Glutamatergic neuron (in vitro differentiated cells): ENCODE data around the gene PLEKHH3. TPM values are rescaled to one million over a fixed set of nuclear protein-coding genes. Genes with fewer than 3 reads are reported as not detected.

Experiments used
- DNase-seq: peaks from one replicate; pipeline ENCODE4 v3.0.0; 2022
- H3K27ac Mint-ChIP-seq: one replicate; pipeline ENCODE4 v1.8.0; 2020; ENCODE audit warnings: mild to moderate bottlenecking, mixed read lengths, inconsistent platforms; ENCODE audit not compliant: unreplicated experiment
- H3K27me3 Mint-ChIP-seq: one replicate; pipeline ENCODE4 v1.8.0; 2020; ENCODE audit warnings: mild to moderate bottlenecking, moderate library complexity, mixed read lengths, inconsistent platforms; ENCODE audit not compliant: unreplicated experiment
- H3K36me3 Mint-ChIP-seq: one replicate; pipeline ENCODE4 v1.8.0; 2020; ENCODE audit warnings: mild to moderate bottlenecking, mixed read lengths, inconsistent platforms; ENCODE audit not compliant: unreplicated experiment
- H3K4me1 Mint-ChIP-seq: one replicate; pipeline ENCODE4 v1.8.0; 2020; ENCODE audit warnings: mild to moderate bottlenecking, low read depth, mixed read lengths, inconsistent platforms; ENCODE audit not compliant: unreplicated experiment
- H3K4me3 Mint-ChIP-seq: one replicate; pipeline ENCODE4 v1.8.0; 2020; ENCODE audit warnings: mild to moderate bottlenecking, mixed read lengths, inconsistent platforms; ENCODE audit not compliant: unreplicated experiment
- H3K9me3 Mint-ChIP-seq: one replicate; pipeline ENCODE4 v1.8.0; 2020; ENCODE audit warnings: mild to moderate bottlenecking, moderate library complexity, mixed read lengths, inconsistent platforms; ENCODE audit not compliant: unreplicated experiment
- total RNA-seq: library from RNA; stranded (reverse); fragmentation: NEBNext Ultra II Directional; extraction: Animal tissue kit (Norgen Biotek cat#: 25700); gene quantifications from one replicate; pipeline ENCODE4 v1.2.1, GENCODE V29; 2021; ENCODE audit not compliant: unreplicated experiment
- TF ChIP-seq, protein P1 (sequence below): fragments of 200-600 bp; sonication (generic); IDR thresholded peaks from one replicate; pipeline ENCODE4 v1.5.0; 2021; ENCODE audit not compliant: partially characterized antibody, unreplicated experiment

Gene PLEKHH3
- total RNA-seq, 1 donor from 2014 or later = 40.6 TPM

- Mint-ChIP-seq H3K9me3 (peaks cover 6% of the 10 kb centered on the region), H3K27me3 (peaks cover 16% of the 10 kb centered on the region), H3K27ac (no peak overlapping the region), H3K4me3 (no peak overlapping the region), H3K36me3 (peaks cover 6% of the 10 kb centered on the region), H3K4me1 (peaks cover 17% of the 10 kb centered on the region)
- no peak for DNase-seq
- TF ChIP-seq, protein P1, sequence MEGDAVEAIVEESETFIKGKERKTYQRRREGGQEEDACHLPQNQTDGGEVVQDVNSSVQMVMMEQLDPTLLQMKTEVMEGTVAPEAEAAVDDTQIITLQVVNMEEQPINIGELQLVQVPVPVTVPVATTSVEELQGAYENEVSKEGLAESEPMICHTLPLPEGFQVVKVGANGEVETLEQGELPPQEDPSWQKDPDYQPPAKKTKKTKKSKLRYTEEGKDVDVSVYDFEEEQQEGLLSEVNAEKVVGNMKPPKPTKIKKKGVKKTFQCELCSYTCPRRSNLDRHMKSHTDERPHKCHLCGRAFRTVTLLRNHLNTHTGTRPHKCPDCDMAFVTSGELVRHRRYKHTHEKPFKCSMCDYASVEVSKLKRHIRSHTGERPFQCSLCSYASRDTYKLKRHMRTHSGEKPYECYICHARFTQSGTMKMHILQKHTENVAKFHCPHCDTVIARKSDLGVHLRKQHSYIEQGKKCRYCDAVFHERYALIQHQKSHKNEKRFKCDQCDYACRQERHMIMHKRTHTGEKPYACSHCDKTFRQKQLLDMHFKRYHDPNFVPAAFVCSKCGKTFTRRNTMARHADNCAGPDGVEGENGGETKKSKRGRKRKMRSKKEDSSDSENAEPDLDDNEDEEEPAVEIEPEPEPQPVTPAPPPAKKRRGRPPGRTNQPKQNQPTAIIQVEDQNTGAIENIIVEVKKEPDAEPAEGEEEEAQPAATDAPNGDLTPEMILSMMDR = no peak
These were observed 11.0 kb upstream of the PLEKHH3 start for GRCh38 chr17:42687707-42688320.

GRCh38 chr17:42686520-42687128, 9.8 kb upstream of the PLEKHH3 start:
- DNase-seq = peak; percentile 48
- H3K9me3 Mint-ChIP-seq = peaks cover 10% of the 10 kb centered on the region
- peaks cover 19% of the 10 kb centered on the region for H3K4me1 Mint-ChIP-seq
- H3K36me3 Mint-ChIP-seq = peaks cover 6% of the 10 kb centered on the region
- peak overlapping the region; percentile 73 for H3K27ac Mint-ChIP-seq
- peak overlapping the region; percentile 73 for H3K4me3 Mint-ChIP-seq
- peaks cover 19% of the 10 kb centered on the region for H3K27me3 Mint-ChIP-seq
- TF ChIP-seq, protein P1 = no peak

GRCh38 chr17:42685831-42686230, 9.0 kb upstream of the PLEKHH3 start:
- Mint-ChIP-seq H3K27me3 (peaks cover 17% of the 10 kb centered on the region), H3K27ac (peak overlapping the region; percentile 28), H3K4me3 (peak overlapping the region; percentile 55), H3K4me1 (peaks cover 21% of the 10 kb centered on the region), H3K36me3 (peaks cover 6% of the 10 kb centered on the region), H3K9me3 (peaks cover 10% of the 10 kb centered on the region)
- DNase-seq = no peak
- TF ChIP-seq, protein P1 = no peak

DNA sequence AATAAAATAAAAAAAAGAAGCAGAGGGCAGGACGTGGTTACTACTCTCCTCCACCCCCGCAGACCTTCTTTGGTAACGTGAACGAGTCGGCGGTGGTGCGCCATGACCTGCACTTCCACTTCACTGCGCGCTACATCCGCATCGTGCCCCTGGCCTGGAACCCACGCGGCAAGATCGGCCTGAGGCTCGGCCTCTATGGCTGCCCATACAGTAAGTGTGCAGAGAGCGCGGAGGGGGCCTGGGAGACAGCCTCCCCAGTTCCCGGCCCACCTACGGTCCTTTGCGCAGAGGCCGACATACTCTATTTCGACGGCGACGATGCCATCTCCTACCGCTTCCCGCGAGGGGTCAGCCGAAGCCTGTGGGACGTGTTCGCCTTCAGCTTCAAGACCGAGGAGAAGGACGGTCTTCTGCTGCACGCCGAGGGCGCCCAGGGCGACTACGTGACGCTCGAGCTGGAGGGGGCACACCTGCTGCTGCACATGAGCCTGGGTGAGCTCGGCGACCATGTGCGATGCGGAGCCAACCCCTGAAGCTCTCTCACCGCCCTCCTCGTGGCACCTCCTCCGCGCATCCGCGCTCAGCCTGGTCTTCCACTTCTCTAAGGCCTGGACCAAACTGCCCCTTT, 8.2 kb upstream of the PLEKHH3 start:
- H3K9me3 Mint-ChIP-seq = peaks cover 13% of the 10 kb centered on the region
- peak overlapping the region; percentile 28 for H3K27ac Mint-ChIP-seq
- peaks cover 20% of the 10 kb centered on the region for H3K27me3 Mint-ChIP-seq
- TF ChIP-seq, protein P1 = no peak
- H3K4me3 Mint-ChIP-seq = peak overlapping the region; percentile 55
- H3K36me3 Mint-ChIP-seq = peaks cover 6% of the 10 kb centered on the region
- peaks cover 24% of the 10 kb centered on the region for H3K4me1 Mint-ChIP-seq
- no peak for DNase-seq
